Renal cortical epithelial cell (primary cell): Measurements from ENCODE around the gene ARHGAP26. TPM values are rescaled to one million over a fixed set of nuclear protein-coding genes. Genes with fewer than 3 reads are reported as not detected.

Experiments used
- DNase-seq: peaks from one replicate; pipeline ENCODE4 v3.0.0-alpha.2; 2011; ENCODE audit warnings: low read depth
- total RNA-seq: library from RNA; depleted of rRNA; stranded (reverse); fragments of >200 nt; gene quantifications from 2 replicates; pipeline ENCODE4 v1.2.3, GENCODE V29; 2014

Gene ARHGAP26
- total RNA-seq, 1 donor from 2014 or later, result 10.4 TPM

- no peak for DNase-seq
Observed at GRCh38 chr5:143239882-143240518, 469.8 kb downstream of the ARHGAP26 start.

DNA sequence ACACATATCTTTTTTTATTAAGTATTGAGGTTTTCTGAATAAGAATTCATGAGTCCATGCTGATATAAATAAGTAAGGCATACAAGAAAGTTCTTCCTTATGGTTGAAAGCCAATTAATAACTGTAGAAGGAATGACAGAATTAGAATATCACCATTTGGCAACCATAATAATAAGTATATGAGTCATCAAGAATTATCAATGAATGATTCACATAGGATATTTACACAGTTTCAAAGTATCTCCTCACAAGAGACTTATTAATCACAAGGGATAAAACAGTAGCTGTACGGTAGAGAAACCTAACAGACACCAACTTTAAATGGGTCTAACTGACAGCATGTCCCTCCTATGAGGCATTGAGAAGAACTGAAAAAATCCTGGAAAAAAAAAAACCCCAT lies 471.7 kb downstream of the ARHGAP26 start:
- peak; percentile 47 for DNase-seq

GRCh38 chr5:143243103-143243502 lies 472.9 kb downstream of the ARHGAP26 start:
- DNase-seq, result no peak

GRCh38 chr5:143244000-143244736 lies 474.0 kb downstream of the ARHGAP26 start:
- DNase-seq, result peak; percentile 98

- DNase-seq, result no peak
Observed at GRCh38 chr5:143244990-143245389, 474.8 kb downstream of the ARHGAP26 start.

GRCh38 chr5:143245929-143246561 lies 475.9 kb downstream of the ARHGAP26 start:
- peak; percentile 96 for DNase-seq

DNA sequence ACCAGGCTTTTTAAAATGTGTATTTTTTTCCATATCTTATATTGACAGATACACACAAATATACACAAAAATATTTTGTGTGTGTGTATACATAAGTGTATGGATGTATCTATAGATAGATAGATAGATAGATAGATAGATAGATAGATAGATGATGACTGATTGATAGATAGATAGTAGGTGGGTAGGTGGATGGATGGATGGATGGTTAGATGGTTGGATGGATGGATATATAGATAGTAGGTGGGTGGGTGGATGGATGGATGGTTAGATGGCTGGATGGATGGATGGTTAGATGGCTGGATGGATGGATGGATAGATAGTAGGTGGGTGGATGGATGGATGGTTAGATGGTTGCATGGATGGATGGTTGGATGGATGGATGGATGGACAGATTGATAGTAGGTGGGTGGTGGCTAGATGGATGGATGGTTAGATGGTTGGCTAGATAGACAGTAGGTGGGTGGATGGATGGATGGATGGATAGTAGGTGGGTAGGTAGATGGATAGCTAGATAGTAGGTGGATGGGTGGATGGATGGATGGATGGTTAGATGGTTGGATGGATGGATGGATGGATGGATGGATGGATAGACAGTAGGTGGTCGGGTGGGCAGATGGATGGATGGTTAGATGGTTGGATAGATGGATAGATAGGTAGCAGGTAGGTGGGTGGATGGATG lies 477.1 kb downstream of the ARHGAP26 start:
- DNase-seq, result no peak

- DNase-seq, result no peak
Observed at GRCh38 chr5:143248391-143248790, 478.2 kb downstream of the ARHGAP26 start.

GRCh38 chr5:143248822-143249579 lies 478.8 kb downstream of the ARHGAP26 start:
- peak; percentile 85 for DNase-seq

DNA sequence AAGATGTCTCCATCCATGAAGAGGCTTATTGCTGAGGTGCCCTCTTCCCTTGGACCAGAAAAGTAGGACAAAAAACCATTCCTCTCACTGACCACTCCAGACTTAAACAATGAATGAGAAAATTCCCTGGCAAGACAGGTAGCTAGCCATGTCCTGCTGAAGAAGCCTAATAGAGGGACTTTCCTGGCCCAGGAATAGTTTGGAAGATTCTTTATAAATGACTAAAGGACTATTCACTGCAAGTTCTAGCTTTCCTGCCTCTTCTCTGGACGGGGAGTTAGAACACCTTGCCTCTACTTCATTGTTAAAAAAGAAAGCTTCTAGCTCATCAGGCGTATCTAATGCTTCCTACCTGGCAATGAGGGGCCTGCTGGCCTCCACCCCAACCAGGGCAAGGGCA lies 479.7 kb downstream of the ARHGAP26 start:
- DNase-seq, result no peak

- no peak for DNase-seq
Observed at GRCh38 chr5:143251190-143251589, 481.0 kb downstream of the ARHGAP26 start.

DNA sequence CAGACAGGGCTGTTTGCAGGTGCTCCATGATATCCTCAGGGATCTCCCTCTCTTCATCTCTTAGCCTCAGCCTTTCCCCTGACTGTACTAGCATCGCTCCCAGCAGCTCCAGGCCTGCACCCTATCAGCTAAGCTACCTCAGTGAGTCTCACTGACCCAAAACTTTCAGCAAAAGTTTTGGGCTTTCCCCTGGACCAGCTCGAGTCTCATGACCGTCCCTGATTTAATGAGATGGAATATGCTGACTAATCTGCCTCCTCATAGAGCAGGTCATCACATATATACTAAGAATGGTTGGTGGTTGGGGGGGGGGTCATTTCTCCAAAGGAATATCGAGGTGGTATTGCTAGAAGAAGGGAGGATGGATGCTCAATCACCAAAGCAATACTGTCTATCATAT lies 481.8 kb downstream of the ARHGAP26 start:
- DNase-seq, result no peak

DNA sequence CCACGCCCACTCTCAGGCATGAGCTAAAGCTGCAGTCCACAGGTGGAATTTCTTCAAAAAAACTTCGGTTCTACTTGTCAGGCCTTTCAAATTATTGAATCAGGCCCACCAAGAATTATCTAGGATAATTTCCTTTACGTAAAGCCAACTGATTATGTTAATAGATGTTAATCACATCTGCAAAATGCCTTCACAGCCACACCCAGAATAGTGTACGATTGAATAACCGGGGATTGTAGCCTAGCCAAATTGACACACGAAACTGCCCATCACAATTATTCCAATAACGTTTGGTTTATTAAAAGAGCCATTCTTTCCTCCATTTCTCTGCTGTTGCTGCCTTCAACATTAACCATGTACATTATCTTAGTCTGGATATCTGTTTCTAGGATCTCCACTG lies 484.6 kb downstream of the ARHGAP26 start:
- no peak for DNase-seq

- DNase-seq, result peak; percentile 65
Observed at GRCh38 chr5:143258559-143259253, 488.5 kb downstream of the ARHGAP26 start.

GRCh38 chr5:143259254-143259605 lies 489.1 kb downstream of the ARHGAP26 start:
- DNase-seq, result no peak

DNA sequence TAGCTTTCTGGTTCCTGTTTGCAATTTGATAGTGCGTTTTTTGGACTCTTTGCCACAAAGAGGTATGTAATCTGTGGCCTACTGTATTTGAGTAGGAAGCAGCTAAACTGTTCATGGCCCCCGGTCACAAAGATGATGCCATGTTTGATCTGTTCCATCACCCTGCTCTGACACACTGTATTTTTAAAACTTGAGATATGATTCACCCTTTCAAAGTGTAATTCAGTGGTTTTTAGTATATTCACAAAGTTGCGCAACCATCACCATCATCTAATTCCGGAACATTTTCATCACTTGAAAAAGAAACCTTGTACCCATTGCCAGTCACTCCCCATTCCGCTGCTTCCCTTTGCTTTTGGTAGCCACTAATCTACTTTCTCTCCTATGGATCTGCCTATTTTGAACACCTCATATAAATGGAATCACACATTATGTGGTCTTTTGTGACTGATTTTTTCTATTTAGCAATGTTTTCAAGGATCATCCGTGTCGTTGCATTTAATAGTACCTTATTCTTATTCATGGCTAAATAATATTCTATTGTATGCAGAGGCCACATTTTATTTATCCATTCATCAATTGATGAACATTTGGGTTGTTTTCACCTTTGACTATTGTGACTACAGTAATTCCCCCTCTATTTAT lies 491.7 kb downstream of the ARHGAP26 start:
- peak; percentile 63 for DNase-seq

- peak; percentile 63 for DNase-seq
Observed at GRCh38 chr5:143262393-143263174, 492.4 kb downstream of the ARHGAP26 start.

DNA sequence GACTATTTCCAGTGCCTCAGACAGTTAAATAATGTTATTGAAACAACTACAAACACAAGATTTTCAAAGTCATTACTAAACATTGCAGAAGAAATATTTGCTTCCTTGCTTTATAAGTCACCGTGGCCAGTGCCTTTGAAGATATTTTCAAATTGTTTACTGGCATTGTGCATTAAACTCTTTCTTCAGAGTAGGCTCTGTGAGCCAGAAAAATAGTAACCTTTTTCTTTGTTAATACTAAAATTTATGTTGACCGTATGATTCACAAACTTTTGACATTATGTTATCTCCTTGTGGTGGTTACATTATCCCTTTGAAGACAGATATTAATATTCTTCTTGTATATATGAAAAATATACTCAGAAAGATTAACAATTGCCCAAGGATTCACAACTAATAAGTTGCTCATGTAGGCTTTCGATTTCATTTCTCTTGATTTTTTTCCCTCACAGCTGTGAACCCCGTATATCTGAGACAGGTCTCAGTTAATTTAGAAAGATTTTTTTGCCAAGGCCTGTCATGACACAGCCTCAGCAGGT lies 493.2 kb downstream of the ARHGAP26 start:
- no peak for DNase-seq

- no peak for DNase-seq
Observed at GRCh38 chr5:143265995-143266394, 495.8 kb downstream of the ARHGAP26 start.

- DNase-seq, result no peak
Observed at GRCh38 chr5:143267186-143267585, 497.0 kb downstream of the ARHGAP26 start.
